ENCODE measurements around the gene KRT83.

The KRT83 gene

DNA sequence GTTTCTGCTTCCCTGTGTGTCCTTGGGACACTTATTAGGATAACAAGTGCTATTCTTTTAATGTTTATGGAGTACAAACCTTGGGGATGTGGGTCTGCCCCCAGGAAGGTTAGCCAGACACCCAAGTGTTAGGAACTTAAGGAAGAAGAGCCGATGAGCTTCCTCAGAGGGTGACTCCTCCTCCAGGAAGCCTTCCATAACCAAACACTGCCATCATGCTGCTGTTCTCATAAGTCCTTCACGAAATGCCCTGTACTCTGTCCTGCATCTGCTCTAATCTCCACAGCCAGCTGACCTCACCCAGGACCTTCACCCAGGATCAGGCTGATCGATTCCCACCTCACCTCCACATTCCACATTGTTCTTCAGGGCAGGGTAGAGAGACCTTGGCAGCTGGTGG, 47.3 kb upstream of the KRT83 start:
- Histone ChIP-seq H3K27me3 (ENCODE audit: insufficient read depth, low read length) (no peaks in the 10 kb centered on the region), H3K79me2 (ENCODE audit: insufficient read depth, low read length) (no peaks in the 10 kb centered on the region)

GRCh38 chr12:52367876-52368275, 46.7 kb upstream of the KRT83 start:
- H3K4me2 ChIP-seq (ENCODE audit: low read length) = no peak overlapping the region
- H3K27ac ChIP-seq (ENCODE audit: low read depth, low read length, poor library complexity, severe bottlenecking) = no peak overlapping the region
- H3K4me1 ChIP-seq (ENCODE audit: insufficient read depth, low read length, severe bottlenecking) = no peaks in the 10 kb centered on the region
- no peak overlapping the region for H3K9ac ChIP-seq (ENCODE audit: low read length)
- no peaks in the 10 kb centered on the region for H4K20me1 ChIP-seq (ENCODE audit: insufficient read depth, low read length)
- no peaks in the 10 kb centered on the region for H3K36me3 ChIP-seq (ENCODE audit: insufficient read depth, low read length)
- no peaks in the 10 kb centered on the region for H3K9me2 ChIP-seq (ENCODE audit: low read depth, low read length)
- no peak overlapping the region for H3K4me3 ChIP-seq (ENCODE audit: low read depth, low read length, poor library complexity, severe bottlenecking)
- TF ChIP-seq EZH2 (IDR thresholded peaks at IDR 0.05; ENCODE audit: borderline replicate concordance, low read length) (no peak), CTCF (IDR thresholded peaks at IDR 0.05; ENCODE audit: low read length) (no peak)
- H3F3A ChIP-seq (ENCODE audit: insufficient read depth, low read length) = no peaks in the 10 kb centered on the region
- no peaks in the 10 kb centered on the region for H3K27me3 ChIP-seq (ENCODE audit: insufficient read depth, low read length)
- H3K79me2 ChIP-seq (ENCODE audit: insufficient read depth, low read length) = no peaks in the 10 kb centered on the region
- no peaks in the 10 kb centered on the region for H3K9me3 ChIP-seq (ENCODE audit: low read length)
- H2AFZ ChIP-seq (ENCODE audit: low read length) = no peak overlapping the region

More for the DNA sequence above, 47.3 kb upstream of the KRT83 start:
- Histone ChIP-seq H3K9me3 (ENCODE audit: low read length) (no peaks in the 10 kb centered on the region), H2AFZ (ENCODE audit: low read length) (no peak overlapping the region), H3K4me1 (ENCODE audit: insufficient read depth, low read length, severe bottlenecking) (no peaks in the 10 kb centered on the region), H3K27ac (ENCODE audit: low read depth, low read length, poor library complexity, severe bottlenecking) (no peak overlapping the region), H3K4me3 (ENCODE audit: low read depth, low read length, poor library complexity, severe bottlenecking) (no peak overlapping the region), H3K36me3 (ENCODE audit: insufficient read depth, low read length) (no peaks in the 10 kb centered on the region), H4K20me1 (ENCODE audit: insufficient read depth, low read length) (no peaks in the 10 kb centered on the region), H3K9ac (ENCODE audit: low read length) (no peak overlapping the region), H3F3A (ENCODE audit: insufficient read depth, low read length) (no peaks in the 10 kb centered on the region), H3K9me2 (ENCODE audit: low read depth, low read length) (no peaks in the 10 kb centered on the region), H3K4me2 (ENCODE audit: low read length) (no peak overlapping the region)
- TF ChIP-seq EZH2 (IDR thresholded peaks at IDR 0.05; ENCODE audit: borderline replicate concordance, low read length) (no peak), CTCF (IDR thresholded peaks at IDR 0.05; ENCODE audit: low read length) (no peak)

GRCh38 chr12:52366738-52367485, 45.7 kb upstream of the KRT83 start, which contains the start of gene KRT85:
Gene KRT85 (minus strand): TSS chr12:52367481. CDS start chr12:52367405, 76 bp downstream.
- Histone ChIP-seq H3K9me2 (ENCODE audit: low read depth, low read length) (no peaks in the 10 kb centered on the region), H3K27me3 (ENCODE audit: insufficient read depth, low read length) (no peaks in the 10 kb centered on the region)

More at GRCh38 chr12:52366738-52367485, 45.7 kb upstream of the KRT83 start, which contains the start of gene KRT85:
- H3K4me3 ChIP-seq (ENCODE audit: low read depth, low read length, poor library complexity, severe bottlenecking) = no peak within 1 kb of the TSS
- H3K4me2 ChIP-seq (ENCODE audit: low read length) = no peak within 1 kb of the TSS
- no peaks in the 10 kb centered on the region for H3F3A ChIP-seq (ENCODE audit: insufficient read depth, low read length)
- H3K9ac ChIP-seq (ENCODE audit: low read length) = no peak within 1 kb of the TSS
- no peaks in the 10 kb centered on the region for H4K20me1 ChIP-seq (ENCODE audit: insufficient read depth, low read length)
- no peak within 1 kb of the TSS for H2AFZ ChIP-seq (ENCODE audit: low read length)
- H3K79me2 ChIP-seq (ENCODE audit: insufficient read depth, low read length) = no peaks in the 10 kb centered on the region
- no peaks in the 10 kb centered on the region for H3K4me1 ChIP-seq (ENCODE audit: insufficient read depth, low read length, severe bottlenecking)
- no peak within 1 kb of the TSS for H3K27ac ChIP-seq (ENCODE audit: low read depth, low read length, poor library complexity, severe bottlenecking)
- no peak for TF ChIP-seq CTCF (IDR thresholded peaks at IDR 0.05; ENCODE audit: low read length)
- no peak for TF ChIP-seq EZH2 (IDR thresholded peaks at IDR 0.05; ENCODE audit: borderline replicate concordance, low read length)
- no peaks in the 10 kb centered on the region for H3K9me3 ChIP-seq (ENCODE audit: low read length)
- no peaks in the 10 kb centered on the region for H3K36me3 ChIP-seq (ENCODE audit: insufficient read depth, low read length)
